HepG2 (cell line): ENCODE data around the gene CCNB1IP1. TPM values are rescaled to one million over a fixed set of nuclear protein-coding genes. Genes with fewer than 3 reads are reported as not detected.
A peak's percentile ranks its signal among the peaks of the same experiment; 100 is the strongest.

Source experiments
- CBX1 ChIP-seq: IDR thresholded peaks from one replicate; pipeline ENCODE4 v1.6.1; 2016; ENCODE audit warnings: antibody characterized with exemption, low read depth
- CCAR2 ChIP-seq: fragments of 200-400 bp; formaldehyde crosslinking; optimal IDR thresholded peaks from 2 replicates; pipeline ENCODE3; 2018; ENCODE audit warnings: low read depth, mild to moderate bottlenecking, low read length, moderate library complexity
- ETV5 ChIP-seq: IDR thresholded peaks from 2 replicates; pipeline ENCODE4 v1.6.1; 2018; ENCODE audit warnings: missing biosample characterization, missing genetic modification reagents, inconsistent platforms, borderline replicate concordance
- GATAD2A ChIP-seq: IDR thresholded peaks from 2 replicates; pipeline ENCODE4 v1.6.1; 2016
- PHF21A ChIP-seq: sonication (generic); formaldehyde crosslinking; IDR thresholded peaks from 2 replicates; pipeline ENCODE4 v1.5.0; 2020; ENCODE audit warnings: mild to moderate bottlenecking, missing genetic modification reagents
- RBAK ChIP-seq: sonication (generic); formaldehyde crosslinking; IDR thresholded peaks from 2 replicates; pipeline ENCODE4 v1.5.1; 2020; ENCODE audit warnings: mild to moderate bottlenecking, missing genetic modification reagents
- SAFB2 ChIP-seq: sonication (generic); formaldehyde crosslinking; IDR thresholded peaks from 2 replicates; pipeline ENCODE4 v1.5.1; 2020; ENCODE audit warnings: missing genetic modification reagents, low read depth, mild to moderate bottlenecking, borderline replicate concordance
- SRSF1 ChIP-seq: fragments of 200-400 bp; formaldehyde crosslinking; optimal IDR thresholded peaks from 2 replicates; pipeline ENCODE3; 2017; ENCODE audit warnings: mild to moderate bottlenecking, low read depth, low read length, moderate library complexity
- TCF12 ChIP-seq, 2 experiments: fragments of 450-650 bp in 1 of 2; sonication (generic) in 1 of 2; formaldehyde crosslinking in 1 of 2; IDR thresholded peaks; 2 replicates each; pipeline versions ENCODE4 v1.6.1 to v1.8.0; 2017 to 2022; ENCODE audit warnings: antibody characterized with exemption in 1 of 2, mild to moderate bottlenecking in 1 of 2, missing genetic modification reagents in 1 of 2, moderate library complexity in 1 of 2
- TEAD3 ChIP-seq: optimal IDR thresholded peaks from 2 replicates; pipeline ENCODE3; 2016; ENCODE audit warnings: borderline replicate concordance
- TOE1 ChIP-seq: sonication (generic); formaldehyde crosslinking; IDR thresholded peaks from 2 replicates; pipeline ENCODE4 v1.4.0; 2020; ENCODE audit warnings: mild to moderate bottlenecking, missing genetic modification reagents
- TSC22D2 ChIP-seq: sonication (generic); formaldehyde crosslinking; IDR thresholded peaks from 2 replicates; pipeline ENCODE4 v1.5.1; 2020; ENCODE audit warnings: missing genetic modification reagents, mild to moderate bottlenecking, borderline replicate concordance
- ZNF205 ChIP-seq: IDR thresholded peaks from 2 replicates; pipeline ENCODE4 v1.6.1; 2018; ENCODE audit warnings: missing biosample characterization, missing genetic modification reagents
- ZNF224 ChIP-seq: sonication (generic); formaldehyde crosslinking; IDR thresholded peaks from 2 replicates; pipeline ENCODE4 v1.5.0; 2020; ENCODE audit warnings: mild to moderate bottlenecking, missing genetic modification reagents
- ZNF569 ChIP-seq: sonication (generic); formaldehyde crosslinking; IDR thresholded peaks from 2 replicates; pipeline ENCODE4 v1.5.0; 2020; ENCODE audit warnings: mild to moderate bottlenecking, missing genetic modification reagents, moderate library complexity, borderline replicate concordance
- ZNF709 ChIP-seq: sonication (generic); formaldehyde crosslinking; IDR thresholded peaks from 2 replicates; pipeline ENCODE4 v1.5.0; 2020; ENCODE audit warnings: mild to moderate bottlenecking, missing genetic modification reagents
- ZSCAN22 ChIP-seq: sonication (generic); formaldehyde crosslinking; IDR thresholded peaks from 2 replicates; pipeline ENCODE4 v1.4.0; 2020; ENCODE audit warnings: mild to moderate bottlenecking, missing genetic modification reagents
- polyA plus RNA-seq, 8 experiments: library from polyadenylated mRNA; depleted of rRNA in 3 of 8; stranded (reverse) in 7 of 8; unstranded in 1 of 8; fragments of >200 nt; fragmentation: Illumina TruSeq in 4 of 8; extraction: Trizol in 4 of 8; gene quantifications; 2 replicates each; pipeline versions ENCODE4 v1.2.1 to v1.2.3, GENCODE V29; 2011 to 2016; ENCODE audit warnings: low read depth in 4 of 8, missing spikeins in 1 of 8, mixed read lengths in 1 of 8; ENCODE audit not compliant: insufficient read depth in 1 of 8
- total RNA-seq, 5 experiments: library from RNA; depleted of rRNA; stranded (reverse); fragments of >200 nt; fragmentation: Illumina TruSeq; extraction: Trizol; gene quantifications; 2 replicates each; pipeline ENCODE4 v1.2.3, GENCODE V29; 2016; ENCODE audit warnings: low read depth in 1 of 5
- TF ChIP-seq, protein P1 (sequence below): IDR thresholded peaks from 2 replicates; pipeline ENCODE4 v1.6.1; 2016; ENCODE audit warnings: missing genetic modification reagents, missing compliant biosample characterization
- TF ChIP-seq, protein P2 (sequence below): sonication (generic); formaldehyde crosslinking; IDR thresholded peaks from 2 replicates; pipeline ENCODE4 v1.4.0; 2020; ENCODE audit warnings: missing genetic modification reagents
- TF ChIP-seq, protein P3 (sequence below): sonication (generic); formaldehyde crosslinking; IDR thresholded peaks from 2 replicates; pipeline ENCODE4 v1.8.1; 2023; ENCODE audit warnings: mild to moderate bottlenecking, inconsistent platforms, moderate library complexity, missing genetic modification reagents, borderline replicate concordance
- TF ChIP-seq, protein P4 (sequence below): sonication (generic); formaldehyde crosslinking; IDR thresholded peaks from 2 replicates; pipeline ENCODE4 v1.5.0; 2020; ENCODE audit warnings: mild to moderate bottlenecking, missing genetic modification reagents
- TF ChIP-seq, protein P5 (sequence below): sonication (generic); formaldehyde crosslinking; IDR thresholded peaks from 2 replicates; pipeline ENCODE4 v1.8.0; 2022; ENCODE audit warnings: mild to moderate bottlenecking, missing genetic modification reagents, borderline replicate concordance

Gene CCNB1IP1
- total and polyA plus RNA-seq, 2 of the 13 experiments (the other 11 are each of a cell fraction or from before 2014, with no cell fraction given) = 98.3 to 125 TPM

DNA sequence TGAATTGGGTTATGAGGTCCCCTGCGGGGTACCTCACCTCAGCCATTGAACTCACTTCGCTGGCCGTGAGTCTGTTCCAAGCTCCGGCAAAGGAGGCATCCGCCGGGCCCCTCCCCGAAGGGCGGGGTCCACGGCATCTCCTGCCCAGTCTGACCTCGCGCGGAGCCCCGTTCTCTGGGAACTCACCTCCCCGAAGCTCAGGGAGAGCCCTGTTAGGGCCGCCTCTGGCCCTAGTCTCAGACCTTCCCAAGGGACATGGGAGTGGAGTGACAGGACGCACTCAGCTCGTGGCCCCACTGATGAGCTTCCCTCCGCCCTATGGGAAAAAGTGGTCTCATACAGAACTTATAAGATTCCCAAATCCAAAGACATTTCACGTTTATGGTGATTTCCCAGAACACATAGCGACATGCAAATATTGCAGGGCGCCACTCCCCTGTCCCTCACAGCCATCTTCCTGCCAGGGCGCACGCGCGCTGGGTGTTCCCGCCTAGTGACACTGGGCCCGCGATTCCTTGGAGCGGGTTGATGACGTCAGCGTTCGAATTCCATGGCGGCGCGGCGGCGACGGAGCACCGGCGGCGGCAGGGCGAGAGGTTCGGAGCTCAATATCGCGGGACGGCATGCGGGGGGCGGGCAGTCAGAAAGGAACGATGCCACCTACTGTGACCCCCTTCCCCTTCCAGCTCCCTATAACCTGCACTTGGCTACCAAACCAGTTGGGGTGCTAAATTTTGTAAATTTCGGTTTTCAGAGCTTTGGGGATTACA lies 10.2 kb upstream of the CCNB1IP1 start, which contains the start of gene PARP2 (continued):
- TF ChIP-seq ETV5 (CRISPR knock-in tag) (peak; percentile 53), ZNF205 (CRISPR knock-in tag) (peak; percentile 70; the same call in 1 of the 2 replicates), ZNF709 (CRISPR knock-in tag) (peak; percentile 74), TSC22D2 (no peak), TOE1 (no peak), TEAD3 (CRISPR knock-in tag) (peak; percentile 98), CBX1 (peak; percentile 43), TCF12 (IDR thresholded peaks at IDR 0.05) (no peak), TCF12 (CRISPR knock-in tag; IDR thresholded peaks at IDR 0.05) (no peak; the same call in 1 of the 2 replicates), SAFB2 (peak; percentile 81; the same call in 1 of the 2 replicates), ZNF224 (peak; percentile 93), ZNF569 (CRISPR knock-in tag) (no peak; the same call in 1 of the 2 replicates), GATAD2A (CRISPR knock-in tag) (peak; percentile 77), PHF21A (CRISPR knock-in tag) (peak; percentile 97), RBAK (CRISPR knock-in tag) (no peak), SRSF1 (no peak), ZSCAN22 (CRISPR knock-in tag) (no peak), CCAR2 (peak; percentile 67)
- TF ChIP-seq, protein P1, sequence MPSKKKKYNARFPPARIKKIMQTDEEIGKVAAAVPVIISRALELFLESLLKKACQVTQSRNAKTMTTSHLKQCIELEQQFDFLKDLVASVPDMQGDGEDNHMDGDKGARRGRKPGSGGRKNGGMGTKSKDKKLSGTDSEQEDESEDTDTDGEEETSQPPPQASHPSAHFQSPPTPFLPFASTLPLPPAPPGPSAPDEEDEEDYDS (CRISPR knock-in tag) = peak; percentile 96
- TF ChIP-seq, protein P2, sequence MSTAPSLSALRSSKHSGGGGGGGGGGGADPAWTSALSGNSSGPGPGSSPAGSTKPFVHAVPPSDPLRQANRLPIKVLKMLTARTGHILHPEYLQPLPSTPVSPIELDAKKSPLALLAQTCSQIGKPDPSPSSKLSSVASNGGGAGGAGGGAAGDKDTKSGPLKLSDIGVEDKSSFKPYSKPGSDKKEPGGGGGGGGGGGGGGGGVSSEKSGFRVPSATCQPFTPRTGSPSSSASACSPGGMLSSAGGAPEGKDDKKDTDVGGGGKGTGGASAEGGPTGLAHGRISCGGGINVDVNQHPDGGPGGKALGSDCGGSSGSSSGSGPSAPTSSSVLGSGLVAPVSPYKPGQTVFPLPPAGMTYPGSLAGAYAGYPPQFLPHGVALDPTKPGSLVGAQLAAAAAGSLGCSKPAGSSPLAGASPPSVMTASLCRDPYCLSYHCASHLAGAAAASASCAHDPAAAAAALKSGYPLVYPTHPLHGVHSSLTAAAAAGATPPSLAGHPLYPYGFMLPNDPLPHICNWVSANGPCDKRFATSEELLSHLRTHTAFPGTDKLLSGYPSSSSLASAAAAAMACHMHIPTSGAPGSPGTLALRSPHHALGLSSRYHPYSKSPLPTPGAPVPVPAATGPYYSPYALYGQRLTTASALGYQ = peak; percentile 48; the same call in 1 of the 2 replicates
- TF ChIP-seq, protein P3, sequence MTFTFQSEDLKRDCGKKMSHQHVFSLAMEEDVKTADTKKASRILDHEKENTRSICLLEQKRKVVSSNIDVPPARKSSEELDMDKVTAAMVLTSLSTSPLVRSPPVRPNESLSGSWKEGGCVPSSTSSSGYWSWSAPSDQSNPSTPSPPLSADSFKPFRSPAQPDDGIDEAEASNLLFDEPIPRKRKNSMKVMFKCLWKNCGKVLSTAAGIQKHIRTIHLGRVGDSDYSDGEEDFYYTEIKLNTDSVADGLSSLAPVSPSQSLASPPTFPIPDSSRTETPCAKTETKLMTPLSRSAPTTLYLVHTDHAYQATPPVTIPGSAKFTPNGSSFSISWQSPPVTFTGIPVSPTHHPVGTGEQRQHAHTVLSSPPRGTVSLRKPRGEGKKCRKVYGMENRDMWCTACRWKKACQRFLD (CRISPR knock-in tag) = peak; percentile 7; the same call in 1 of the 2 replicates
- TF ChIP-seq, protein P4, sequence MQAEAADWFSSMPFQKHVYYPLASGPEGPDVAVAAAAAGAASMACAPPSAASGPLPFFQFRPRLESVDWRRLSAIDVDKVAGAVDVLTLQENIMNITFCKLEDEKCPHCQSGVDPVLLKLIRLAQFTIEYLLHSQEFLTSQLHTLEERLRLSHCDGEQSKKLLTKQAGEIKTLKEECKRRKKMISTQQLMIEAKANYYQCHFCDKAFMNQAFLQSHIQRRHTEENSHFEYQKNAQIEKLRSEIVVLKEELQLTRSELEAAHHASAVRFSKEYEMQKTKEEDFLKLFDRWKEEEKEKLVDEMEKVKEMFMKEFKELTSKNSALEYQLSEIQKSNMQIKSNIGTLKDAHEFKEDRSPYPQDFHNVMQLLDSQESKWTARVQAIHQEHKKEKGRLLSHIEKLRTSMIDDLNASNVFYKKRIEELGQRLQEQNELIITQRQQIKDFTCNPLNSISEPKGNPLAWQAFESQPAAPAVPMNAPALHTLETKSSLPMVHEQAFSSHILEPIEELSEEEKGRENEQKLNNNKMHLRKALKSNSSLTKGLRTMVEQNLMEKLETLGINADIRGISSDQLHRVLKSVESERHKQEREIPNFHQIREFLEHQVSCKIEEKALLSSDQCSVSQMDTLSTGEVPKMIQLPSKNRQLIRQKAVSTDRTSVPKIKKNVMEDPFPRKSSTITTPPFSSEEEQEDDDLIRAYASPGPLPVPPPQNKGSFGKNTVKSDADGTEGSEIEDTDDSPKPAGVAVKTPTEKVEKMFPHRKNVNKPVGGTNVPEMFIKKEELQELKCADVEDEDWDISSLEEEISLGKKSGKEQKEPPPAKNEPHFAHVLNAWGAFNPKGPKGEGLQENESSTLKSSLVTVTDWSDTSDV = no peak
- TF ChIP-seq, protein P5, sequence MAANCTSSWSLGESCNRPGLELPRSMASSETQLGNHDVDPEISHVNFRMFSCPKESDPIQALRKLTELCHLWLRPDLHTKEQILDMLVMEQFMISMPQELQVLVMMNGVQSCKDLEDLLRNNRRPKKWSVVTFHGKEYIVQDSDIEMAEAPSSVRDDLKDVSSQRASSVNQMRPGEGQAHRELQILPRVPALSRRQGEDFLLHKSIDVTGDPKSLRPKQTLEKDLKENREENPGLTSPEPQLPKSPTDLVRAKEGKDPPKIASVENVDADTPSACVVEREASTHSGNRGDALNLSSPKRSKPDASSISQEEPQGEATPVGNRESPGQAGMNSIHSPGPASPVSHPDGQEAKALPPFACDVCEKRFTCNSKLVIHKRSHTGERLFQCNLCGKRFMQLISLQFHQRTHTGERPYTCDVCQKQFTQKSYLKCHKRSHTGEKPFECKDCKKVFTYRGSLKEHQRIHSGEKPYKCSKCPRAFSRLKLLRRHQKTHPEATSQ (CRISPR knock-in tag) = peak; percentile 98
